Caco-2 (cell line): ENCODE data around the gene TSEN2. TPM values are rescaled to one million over a fixed set of nuclear protein-coding genes. Genes with fewer than 3 reads are reported as not detected.
A peak's percentile ranks its signal among the peaks of the same experiment; 100 is the strongest.

Experiments
- BruUV-seq: library from RNA; stranded (reverse); fragments of 400-500 nt; replicated peaks from 2 replicates; lab custom pipeline; 2021; lab: Mats Ljungman, UMichigan
- CTCF ChIA-PET: fragments of 300-600 bp; sonication (Branson Sonifier 250); formaldehyde crosslinking; loops from one replicate; lab custom pipeline; 2022; ENCODE audit warnings: antibody characterized with exemption; lab: Charles Lee
- POLR2A ChIA-PET: fragments of 300-600 bp; sonication (Branson Sonifier 250); formaldehyde crosslinking; loops from one replicate; lab custom pipeline; 2022; ENCODE audit warnings: antibody characterized with exemption; lab: Charles Lee
- DNase-seq, 2 experiments: peaks; one replicate each; pipeline versions ENCODE4 v3.0.0 to v3.0.0-alpha.2; 2020 to 2022
- H3K27me3 ChIP-seq: replicated peaks from 2 replicates; pipeline ENCODE4 v1.6.0; 2011; ENCODE audit warnings: low read length; ENCODE audit not compliant: control insufficient read depth, insufficient read depth
- H3K36me3 ChIP-seq: 2 replicates; pipeline ENCODE4 v1.5.1; 2011; ENCODE audit warnings: low read length; ENCODE audit not compliant: control insufficient read depth, insufficient read depth
- H3K4me1 ChIP-seq: fragments of 250-450 bp; sonication (Bioruptor Pico); 2 replicates; pipeline ENCODE4 v1.5.1; 2020; ENCODE audit warnings: mild to moderate bottlenecking
- H3K4me3 ChIP-seq: 2 replicates; pipeline ENCODE4 v1.5.1; 2011; ENCODE audit warnings: low read depth, mild to moderate bottlenecking, control low read depth, low read length
- H3K9me3 ChIP-seq: fragments of 250-450 bp; sonication (Bioruptor Pico); 2 replicates; pipeline ENCODE4 v1.5.1; 2020; ENCODE audit warnings: mild to moderate bottlenecking, moderate library complexity
- H3K27ac Mint-ChIP-seq: one replicate; pipeline ENCODE4 v1.8.0; 2022; ENCODE audit warnings: mixed read lengths; ENCODE audit not compliant: unreplicated experiment
- H3K27me3 Mint-ChIP-seq: one replicate; pipeline ENCODE4 v1.8.0; 2022; ENCODE audit warnings: mixed read lengths; ENCODE audit not compliant: insufficient read depth, unreplicated experiment
- H3K36me3 Mint-ChIP-seq: one replicate; pipeline ENCODE4 v1.8.0; 2022; ENCODE audit warnings: mild to moderate bottlenecking, mixed read lengths; ENCODE audit not compliant: insufficient read depth, unreplicated experiment
- H3K4me1 Mint-ChIP-seq: one replicate; pipeline ENCODE4 v1.8.0; 2022; ENCODE audit warnings: low read depth, mixed read lengths; ENCODE audit not compliant: unreplicated experiment
- H3K4me3 Mint-ChIP-seq: one replicate; pipeline ENCODE4 v1.8.0; 2022; ENCODE audit warnings: mild to moderate bottlenecking, moderate library complexity, mixed read lengths; ENCODE audit not compliant: unreplicated experiment
- H3K9me3 Mint-ChIP-seq: one replicate; pipeline ENCODE4 v1.8.0; 2022; ENCODE audit warnings: mixed read lengths; ENCODE audit not compliant: unreplicated experiment
- CTCF ChIP-seq, 2 experiments: fragments of 200-600 bp in 1 of 2; IDR thresholded peaks; 1 replicate in 1 of 2; 2 replicates in 1 of 2; pipeline versions ENCODE4 v1.5.1 to v1.8.0; 2011 to 2022; ENCODE audit warnings: antibody characterized with exemption in 1 of 2, control low read depth in 1 of 2, inconsistent platforms in 1 of 2, low read depth in 1 of 2, low read length in 1 of 2, mild to moderate bottlenecking in 1 of 2, moderate library complexity in 1 of 2; ENCODE audit not compliant: insufficient read depth in 1 of 2, severe bottlenecking in 1 of 2, unreplicated experiment in 1 of 2
- intact Hi-C: fragments of 100-400 bp; cut with micrococcal nuclease; formaldehyde crosslinking; loops from one replicate; pipeline ENCODE4 v1.10.0; 2022; ENCODE audit not compliant: unreplicated experiment
- total RNA-seq: library from RNA; stranded (reverse); gene quantifications from 2 replicates; pipeline ENCODE4 v1.2.3, GENCODE V29; 2022

Gene TSEN2
- total RNA-seq, 1 experiment from 2014 or later = 19.6 TPM

GRCh38 chr3:12460127-12460526 is 24.2 kb upstream of the TSEN2 start:
- Histone ChIP-seq H3K36me3 (no peaks in the 10 kb centered on the region), H3K4me1 (peaks cover 20% of the 10 kb centered on the region), H3K9me3 (no peaks in the 10 kb centered on the region), H3K4me3 (no peak overlapping the region), H3K27me3 (no peaks in the 10 kb centered on the region)
- Mint-ChIP-seq H3K27me3 (no peaks in the 10 kb centered on the region), H3K4me3 (no peak overlapping the region), H3K36me3 (no peaks in the 10 kb centered on the region), H3K27ac (no peak overlapping the region), H3K9me3 (no peaks in the 10 kb centered on the region), H3K4me1 (no peaks in the 10 kb centered on the region)
- POLR2A ChIA-PET = no interaction called here
- intact Hi-C loops = no loop called here
- CTCF ChIA-PET = no interaction called here
- DNase-seq = no peak
- no peak for TF ChIP-seq CTCF (IDR thresholded peaks at IDR 0.05; ENCODE audit: insufficient read depth in 1 of 2, low read depth in 1 of 2, low read length in 1 of 2, severe bottlenecking in 1 of 2, unreplicated experiment in 1 of 2)
- BruUV-seq = no TSS peak

GRCh38 chr3:12461097-12461649 is 23.1 kb upstream of the TSEN2 start:
- ChIA-PET CTCF (no interaction called here), POLR2A (no interaction called here)

GRCh38 chr3:12462159-12462947 is 21.9 kb upstream of the TSEN2 start:
- Histone ChIP-seq H3K36me3 (no peaks in the 10 kb centered on the region), H3K4me3 (no peak overlapping the region), H3K27me3 (no peaks in the 10 kb centered on the region), H3K4me1 (peaks cover 20% of the 10 kb centered on the region), H3K9me3 (no peaks in the 10 kb centered on the region)
- DNase-seq = peak; percentile 32 to 82
- Mint-ChIP-seq H3K27ac (peak overlapping the region; percentile 35), H3K36me3 (no peaks in the 10 kb centered on the region), H3K27me3 (no peaks in the 10 kb centered on the region), H3K4me3 (no peak overlapping the region), H3K4me1 (no peaks in the 10 kb centered on the region), H3K9me3 (no peaks in the 10 kb centered on the region)
- TF ChIP-seq CTCF (IDR thresholded peaks at IDR 0.05; ENCODE audit: insufficient read depth in 1 of 2, low read depth in 1 of 2, low read length in 1 of 2, severe bottlenecking in 1 of 2, unreplicated experiment in 1 of 2) = no peak
- ChIA-PET POLR2A (no interaction called here), CTCF (no interaction called here)
- BruUV-seq = no TSS peak
- intact Hi-C loops = no loop called here

More at GRCh38 chr3:12461097-12461649, 23.1 kb upstream of the TSEN2 start:
- H3K4me3 Mint-ChIP-seq = no peak overlapping the region
- no peak overlapping the region for H3K27ac Mint-ChIP-seq
- H3K36me3 ChIP-seq = no peaks in the 10 kb centered on the region
- no peaks in the 10 kb centered on the region for H3K9me3 ChIP-seq
- H3K4me1 ChIP-seq = peaks cover 20% of the 10 kb centered on the region
- H3K27me3 Mint-ChIP-seq = no peaks in the 10 kb centered on the region
- no peaks in the 10 kb centered on the region for H3K4me1 Mint-ChIP-seq
- no peak overlapping the region for H3K4me3 ChIP-seq
- DNase-seq = no peak
- intact Hi-C loops = no loop called here
- H3K36me3 Mint-ChIP-seq = no peaks in the 10 kb centered on the region
- no peaks in the 10 kb centered on the region for H3K9me3 Mint-ChIP-seq
- no TSS peak for BruUV-seq
- no peak for TF ChIP-seq CTCF (IDR thresholded peaks at IDR 0.05; ENCODE audit: insufficient read depth in 1 of 2, low read depth in 1 of 2, low read length in 1 of 2, severe bottlenecking in 1 of 2, unreplicated experiment in 1 of 2)
- H3K27me3 ChIP-seq = no peaks in the 10 kb centered on the region
